PC-3 (cell line): ENCODE measurements around the gene TIMP2. TPM values are rescaled to one million over a fixed set of nuclear protein-coding genes. Genes with fewer than 3 reads are reported as not detected.
"Not testable (repeated sequence)": the region's sequence is repeated elsewhere in the genome, so short reads cannot be mapped to it uniquely, and the experiment has no call there.

ENCODE experiments used
- ATAC-seq: fragments of 200-7000 bp; cut with Tn5 transposase; 2 replicates; pipeline ENCODE4 v1.9.1; 2020; ENCODE audit warnings: mild to moderate bottlenecking, moderate library complexity
- BruUV-seq: library from RNA; stranded (reverse); fragments of 400-500 nt; replicated peaks from 2 replicates; lab custom pipeline; 2021; lab: Mats Ljungman, UMichigan
- CTCF ChIA-PET: fragments of 300-600 bp; sonication (Branson Sonifier 250); formaldehyde crosslinking; loops from one replicate; lab custom pipeline; 2022; ENCODE audit warnings: antibody characterized with exemption; lab: Charles Lee
- POLR2A ChIA-PET: fragments of 300-600 bp; sonication (Branson Sonifier 250); formaldehyde crosslinking; loops from one replicate; lab custom pipeline; 2022; ENCODE audit warnings: antibody characterized with exemption; ENCODE audit not compliant: unreplicated experiment; lab: Charles Lee
- DNase-seq: peaks from one replicate; pipeline ENCODE4 v3.0.0-alpha.2; 2015
- H2AFZ ChIP-seq: fragments of 300-600 bp; sonication (generic); 2 replicates; pipeline ENCODE4 v1.6.0; 2016; ENCODE audit warnings: antibody characterized with exemption, low read length
- H3F3A ChIP-seq: fragments of 300-600 bp; sonication (generic); one replicate; pipeline ENCODE4 v1.6.0; 2017; ENCODE audit warnings: antibody characterized with exemption, low read length, control low read depth, mild to moderate bottlenecking; ENCODE audit not compliant: unreplicated experiment
- H3K27ac ChIP-seq: fragments of 300-600 bp; sonication (generic); 2 replicates; pipeline ENCODE4 v1.5.1; 2016; ENCODE audit warnings: mild to moderate bottlenecking, low read length
- H3K27me3 ChIP-seq: fragments of 300-600 bp; sonication (generic); 2 replicates; pipeline ENCODE4 v1.6.1; 2016; ENCODE audit warnings: low read length, mixed read lengths
- H3K36me3 ChIP-seq: fragments of 300-600 bp; sonication (generic); 2 replicates; pipeline ENCODE4 v1.6.1; 2016; ENCODE audit warnings: low read depth, mixed run types, low read length, mixed read lengths
- H3K4me1 ChIP-seq: fragments of 300-600 bp; sonication (generic); 2 replicates; pipeline ENCODE4 v1.5.1; 2016; ENCODE audit warnings: low read length; ENCODE audit not compliant: insufficient read depth
- H3K4me2 ChIP-seq: fragments of 300-600 bp; sonication (generic); 2 replicates; pipeline ENCODE4 v1.6.0; 2016; ENCODE audit warnings: low read length
- H3K4me3 ChIP-seq: fragments of 300-600 bp; sonication (generic); 2 replicates; pipeline ENCODE4 v1.5.1; 2016; ENCODE audit warnings: mild to moderate bottlenecking, low read length, mixed read lengths
- H3K79me2 ChIP-seq: fragments of 300-600 bp; sonication (generic); 2 replicates; pipeline ENCODE4 v1.6.1; 2017; ENCODE audit warnings: low read length, mixed read lengths
- H3K9ac ChIP-seq: fragments of 300-600 bp; sonication (generic); 2 replicates; pipeline ENCODE4 v1.6.0; 2016; ENCODE audit warnings: mild to moderate bottlenecking, low read length
- H3K9me2 ChIP-seq: fragments of 300-600 bp; sonication (generic); replicated peaks from 2 replicates; pipeline ENCODE4 v1.6.1; 2016; ENCODE audit warnings: mixed run types, low read length, mixed read lengths
- H3K9me3 ChIP-seq: fragments of 300-600 bp; sonication (generic); 2 replicates; pipeline ENCODE4 v1.6.1; 2016; ENCODE audit warnings: low read length, mixed read lengths
- H4K20me1 ChIP-seq: fragments of 300-600 bp; sonication (generic); 2 replicates; pipeline ENCODE4 v1.6.1; 2016; ENCODE audit warnings: low read length, mixed read lengths
- CTCF ChIP-seq: fragments of 300-600 bp; sonication (generic); conservative IDR thresholded peaks from 2 replicates; pipeline ENCODE4 v1.5.1; 2017; ENCODE audit warnings: antibody characterized with exemption, low read depth, mild to moderate bottlenecking, low read length
- EZH2 ChIP-seq: fragments of 300-600 bp; sonication (generic); IDR thresholded peaks from one replicate; pipeline ENCODE4 v1.6.1; 2017; ENCODE audit warnings: antibody characterized with exemption, mild to moderate bottlenecking, low read length; ENCODE audit not compliant: unreplicated experiment
- EZH2phosphoT487 ChIP-seq: fragments of 300-600 bp; sonication (generic); IDR thresholded peaks from 2 replicates; pipeline ENCODE4 v1.6.1; 2018; ENCODE audit warnings: mild to moderate bottlenecking, antibody characterized with exemption, low read length, borderline replicate concordance
- intact Hi-C: fragments of 100-400 bp; cut with micrococcal nuclease; formaldehyde crosslinking; loops from 2 replicates; pipeline ENCODE4 v1.9.0; 2023
- total RNA-seq: library from RNA; depleted of rRNA; stranded (reverse); fragments of >200 nt; gene quantifications from 2 replicates; pipeline ENCODE4 v1.2.3, GENCODE V29; 2014

The TIMP2 gene
- total RNA-seq, 1 experiment from 2014 or later: 60.1 TPM

GRCh38 chr17:78905116-78905515 lies 20.1 kb downstream of the TIMP2 start:
- intact Hi-C loops: no loop called here
- peaks cover 3% of the 10 kb centered on the region; the same call in 1 of the 2 replicates for H3K79me2 ChIP-seq
- ChIA-PET POLR2A (no interaction called here), CTCF (interaction anchor here (0.7 kb wide), 1 partner anchor 52 kb away, joined by 4 read pairs; no protein-coding TSS in a partner anchor)
- H3K9me2 ChIP-seq: no peaks in the 10 kb centered on the region
- no peak for TF ChIP-seq EZH2phosphoT487
- TF ChIP-seq EZH2: no peak
- no peak for TF ChIP-seq CTCF
- no peak overlapping the region for H3K4me2 ChIP-seq
- ATAC-seq (no peak), DNase-seq (no peak)
- H3K36me3 ChIP-seq: no peaks in the 10 kb centered on the region; the same call in 1 of the 2 replicates
- H3F3A ChIP-seq: no peaks in the 10 kb centered on the region
- H4K20me1 ChIP-seq: no peaks in the 10 kb centered on the region
- H3K27me3 ChIP-seq: no peaks in the 10 kb centered on the region
- no peaks in the 10 kb centered on the region for H3K9me3 ChIP-seq
- no peak overlapping the region for H2AFZ ChIP-seq
- H3K4me3 ChIP-seq: no peak overlapping the region
- no peaks in the 10 kb centered on the region for H3K4me1 ChIP-seq
- H3K27ac ChIP-seq: no peak overlapping the region
- BruUV-seq: no TSS peak
- H3K9ac ChIP-seq: no peak overlapping the region

- DNase-seq (no peak), ATAC-seq (no peak)
- Histone ChIP-seq H3K4me1 (no peaks in the 10 kb centered on the region), H3K27ac (no peak overlapping the region), H2AFZ (no peak overlapping the region), H3K79me2 (peaks cover 3% of the 10 kb centered on the region; the same call in 1 of the 2 replicates), H3F3A (no peaks in the 10 kb centered on the region), H3K27me3 (no peaks in the 10 kb centered on the region), H3K4me2 (no peak overlapping the region), H3K9me2 (no peaks in the 10 kb centered on the region), H3K9me3 (no peaks in the 10 kb centered on the region), H3K36me3 (no peaks in the 10 kb centered on the region; the same call in 1 of the 2 replicates), H3K4me3 (no peak overlapping the region), H3K9ac (no peak overlapping the region), H4K20me1 (no peaks in the 10 kb centered on the region)
- ChIA-PET POLR2A (no interaction called here), CTCF (no interaction called here)
- intact Hi-C loops: no loop called here
- BruUV-seq: no TSS peak
- TF ChIP-seq EZH2: no peak
- TF ChIP-seq CTCF: no peak
- TF ChIP-seq EZH2phosphoT487: no peak
Measured at GRCh38 chr17:78904371-78904770, 20.8 kb downstream of the TIMP2 start.

GRCh38 chr17:78903101-78903779 lies 21.9 kb downstream of the TIMP2 start, which contains the start of gene CEP295NL:
TSS of gene CEP295NL (minus strand) at chr17:78903201. CDS start at chr17:78901828, 1,373 bp downstream.
- Histone ChIP-seq H3K4me3 (no peak within 1 kb of the TSS), H3F3A (no peaks in the 10 kb centered on the region), H3K9ac (no peak within 1 kb of the TSS), H3K36me3 (no peaks in the 10 kb centered on the region; the same call in 1 of the 2 replicates), H3K9me3 (no peaks in the 10 kb centered on the region), H2AFZ (no peak within 1 kb of the TSS), H3K4me1 (no peaks in the 10 kb centered on the region), H3K27ac (no peak within 1 kb of the TSS), H3K4me2 (no peak within 1 kb of the TSS), H3K27me3 (no peaks in the 10 kb centered on the region), H3K79me2 (peaks cover 3% of the 10 kb centered on the region; the same call in 1 of the 2 replicates), H4K20me1 (no peaks in the 10 kb centered on the region), H3K9me2 (no peaks in the 10 kb centered on the region)
- ATAC-seq (no peak), DNase-seq (no peak)
- CTCF ChIA-PET: no interaction called here
- BruUV-seq: no TSS peak
- TF ChIP-seq EZH2: no peak
- no peak for TF ChIP-seq CTCF
- TF ChIP-seq EZH2phosphoT487: no peak
- intact Hi-C loops: no loop called here
- POLR2A ChIA-PET: no interaction called here

DNA sequence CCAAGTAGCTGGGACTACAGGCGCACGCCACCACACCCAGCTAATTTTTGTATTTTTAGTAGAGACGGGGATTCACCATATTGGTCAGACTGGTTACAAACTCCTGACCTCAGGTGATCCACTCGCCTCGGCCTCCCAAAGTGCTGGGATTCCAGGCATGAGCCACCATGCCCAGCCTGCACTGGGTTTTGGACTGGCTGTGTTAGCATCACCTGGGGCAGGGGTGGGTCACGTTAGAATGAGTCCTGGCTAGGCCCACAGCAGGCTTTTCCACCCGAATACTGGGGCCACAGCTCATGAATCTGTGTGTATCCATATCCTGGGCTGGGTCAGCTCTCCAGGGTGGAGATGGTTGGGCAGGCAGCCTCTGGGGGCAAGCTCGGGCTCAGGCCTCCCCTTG lies 23.0 kb downstream of the TIMP2 start:
- H4K20me1 ChIP-seq, H3K9me2 ChIP-seq, ATAC-seq, H3K4me2 ChIP-seq, DNase-seq, H3K27ac ChIP-seq, H3K4me1 ChIP-seq, H3F3A ChIP-seq, H3K4me3 ChIP-seq, intact Hi-C loops, BruUV-seq, H3K9me3 ChIP-seq, H3K27me3 ChIP-seq, H2AFZ ChIP-seq, H3K36me3 ChIP-seq, H3K79me2 ChIP-seq, H3K9ac ChIP-seq, CTCF ChIA-PET: not testable (repeated sequence)
- POLR2A ChIA-PET: interaction anchor here (0.5 kb wide), 1 partner anchor 85 kb away, joined by 3 read pairs; no protein-coding TSS in a partner anchor
